PC-3 (cell line): ENCODE results near the gene TBC1D25. TPM values are rescaled to one million over a fixed set of nuclear protein-coding genes. Genes with fewer than 3 reads are reported as not detected.
"Not testable (repeated sequence)": the region's sequence is repeated elsewhere in the genome, so short reads cannot be mapped to it uniquely, and the experiment has no call there.

ENCODE experiments used
- ATAC-seq: fragments of 200-7000 bp; cut with Tn5 transposase; 2 replicates; pipeline ENCODE4 v1.9.1; 2020; ENCODE audit warnings: mild to moderate bottlenecking, moderate library complexity
- BruUV-seq: library from RNA; stranded (reverse); fragments of 400-500 nt; replicated peaks from 2 replicates; lab custom pipeline; 2021; lab: Mats Ljungman, UMichigan
- CTCF ChIA-PET: fragments of 300-600 bp; sonication (Branson Sonifier 250); formaldehyde crosslinking; loops from one replicate; lab custom pipeline; 2022; ENCODE audit warnings: antibody characterized with exemption; lab: Charles Lee
- POLR2A ChIA-PET: fragments of 300-600 bp; sonication (Branson Sonifier 250); formaldehyde crosslinking; loops from one replicate; lab custom pipeline; 2022; ENCODE audit warnings: antibody characterized with exemption; ENCODE audit not compliant: unreplicated experiment; lab: Charles Lee
- DNase-seq: peaks from one replicate; pipeline ENCODE4 v3.0.0-alpha.2; 2015
- H2AFZ ChIP-seq: fragments of 300-600 bp; sonication (generic); 2 replicates; pipeline ENCODE4 v1.6.0; 2016; ENCODE audit warnings: antibody characterized with exemption, low read length
- H3F3A ChIP-seq: fragments of 300-600 bp; sonication (generic); one replicate; pipeline ENCODE4 v1.6.0; 2017; ENCODE audit warnings: antibody characterized with exemption, low read length, control low read depth, mild to moderate bottlenecking; ENCODE audit not compliant: unreplicated experiment
- H3K27ac ChIP-seq: fragments of 300-600 bp; sonication (generic); 2 replicates; pipeline ENCODE4 v1.5.1; 2016; ENCODE audit warnings: mild to moderate bottlenecking, low read length
- H3K27me3 ChIP-seq: fragments of 300-600 bp; sonication (generic); 2 replicates; pipeline ENCODE4 v1.6.1; 2016; ENCODE audit warnings: low read length, mixed read lengths
- H3K36me3 ChIP-seq: fragments of 300-600 bp; sonication (generic); 2 replicates; pipeline ENCODE4 v1.6.1; 2016; ENCODE audit warnings: low read depth, mixed run types, low read length, mixed read lengths
- H3K4me1 ChIP-seq: fragments of 300-600 bp; sonication (generic); 2 replicates; pipeline ENCODE4 v1.5.1; 2016; ENCODE audit warnings: low read length; ENCODE audit not compliant: insufficient read depth
- H3K4me2 ChIP-seq: fragments of 300-600 bp; sonication (generic); 2 replicates; pipeline ENCODE4 v1.6.0; 2016; ENCODE audit warnings: low read length
- H3K4me3 ChIP-seq: fragments of 300-600 bp; sonication (generic); 2 replicates; pipeline ENCODE4 v1.5.1; 2016; ENCODE audit warnings: mild to moderate bottlenecking, low read length, mixed read lengths
- H3K79me2 ChIP-seq: fragments of 300-600 bp; sonication (generic); 2 replicates; pipeline ENCODE4 v1.6.1; 2017; ENCODE audit warnings: low read length, mixed read lengths
- H3K9ac ChIP-seq: fragments of 300-600 bp; sonication (generic); 2 replicates; pipeline ENCODE4 v1.6.0; 2016; ENCODE audit warnings: mild to moderate bottlenecking, low read length
- H3K9me2 ChIP-seq: fragments of 300-600 bp; sonication (generic); replicated peaks from 2 replicates; pipeline ENCODE4 v1.6.1; 2016; ENCODE audit warnings: mixed run types, low read length, mixed read lengths
- H3K9me3 ChIP-seq: fragments of 300-600 bp; sonication (generic); 2 replicates; pipeline ENCODE4 v1.6.1; 2016; ENCODE audit warnings: low read length, mixed read lengths
- H4K20me1 ChIP-seq: fragments of 300-600 bp; sonication (generic); 2 replicates; pipeline ENCODE4 v1.6.1; 2016; ENCODE audit warnings: low read length, mixed read lengths
- EZH2 ChIP-seq: fragments of 300-600 bp; sonication (generic); IDR thresholded peaks from one replicate; pipeline ENCODE4 v1.6.1; 2017; ENCODE audit warnings: antibody characterized with exemption, mild to moderate bottlenecking, low read length; ENCODE audit not compliant: unreplicated experiment
- EZH2phosphoT487 ChIP-seq: fragments of 300-600 bp; sonication (generic); IDR thresholded peaks from 2 replicates; pipeline ENCODE4 v1.6.1; 2018; ENCODE audit warnings: mild to moderate bottlenecking, antibody characterized with exemption, low read length, borderline replicate concordance
- intact Hi-C: fragments of 100-400 bp; cut with micrococcal nuclease; formaldehyde crosslinking; loops from 2 replicates; pipeline ENCODE4 v1.9.0; 2023
- total RNA-seq: library from RNA; depleted of rRNA; stranded (reverse); fragments of >200 nt; gene quantifications from 2 replicates; pipeline ENCODE4 v1.2.3, GENCODE V29; 2014
- TF ChIP-seq, protein P1 (sequence below): fragments of 300-600 bp; sonication (generic); conservative IDR thresholded peaks from 2 replicates; pipeline ENCODE4 v1.5.1; 2017; ENCODE audit warnings: antibody characterized with exemption, low read depth, mild to moderate bottlenecking, low read length

The TBC1D25 gene
- total RNA-seq, 1 experiment from 2014 or later = 11.3 TPM

DNA sequence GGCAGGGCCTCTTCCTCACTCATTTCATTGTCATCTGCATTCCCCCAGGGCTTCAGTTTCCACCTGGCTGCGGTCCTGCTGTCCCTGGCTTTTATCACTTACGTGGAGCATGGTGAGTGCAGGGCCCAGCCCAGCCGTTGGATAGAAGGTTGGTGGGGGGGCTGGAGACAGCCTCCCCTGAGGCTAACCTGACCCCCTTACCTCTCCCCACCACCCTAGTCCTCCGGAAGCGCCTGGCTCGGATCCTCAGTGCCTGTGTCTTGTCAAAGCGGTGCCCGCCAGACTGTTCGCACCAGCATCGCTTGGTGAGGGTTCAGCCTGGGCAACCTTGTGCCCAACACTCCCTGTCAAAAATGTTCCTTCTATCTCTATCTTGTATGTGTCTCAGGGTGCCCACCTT lies 23.7 kb upstream of the TBC1D25 start:
- Histone ChIP-seq H3K4me2 (no peak overlapping the region), H3K9me2 (no peaks in the 10 kb centered on the region), H3K36me3 (no peaks in the 10 kb centered on the region), H4K20me1 (no peaks in the 10 kb centered on the region), H3K4me1 (no peaks in the 10 kb centered on the region), H3K9me3 (no peaks in the 10 kb centered on the region), H2AFZ (no peak overlapping the region), H3K27me3 (no peaks in the 10 kb centered on the region), H3K27ac (no peak overlapping the region), H3F3A (no peaks in the 10 kb centered on the region), H3K9ac (no peak overlapping the region), H3K4me3 (no peak overlapping the region), H3K79me2 (no peaks in the 10 kb centered on the region)
- intact Hi-C loops = no loop called here
- ATAC-seq (no peak), DNase-seq (no peak)
- ChIA-PET CTCF (no interaction called here), POLR2A (no interaction called here)
- no peak for TF ChIP-seq EZH2
- no peak for TF ChIP-seq EZH2phosphoT487
- TF ChIP-seq, protein P1, sequence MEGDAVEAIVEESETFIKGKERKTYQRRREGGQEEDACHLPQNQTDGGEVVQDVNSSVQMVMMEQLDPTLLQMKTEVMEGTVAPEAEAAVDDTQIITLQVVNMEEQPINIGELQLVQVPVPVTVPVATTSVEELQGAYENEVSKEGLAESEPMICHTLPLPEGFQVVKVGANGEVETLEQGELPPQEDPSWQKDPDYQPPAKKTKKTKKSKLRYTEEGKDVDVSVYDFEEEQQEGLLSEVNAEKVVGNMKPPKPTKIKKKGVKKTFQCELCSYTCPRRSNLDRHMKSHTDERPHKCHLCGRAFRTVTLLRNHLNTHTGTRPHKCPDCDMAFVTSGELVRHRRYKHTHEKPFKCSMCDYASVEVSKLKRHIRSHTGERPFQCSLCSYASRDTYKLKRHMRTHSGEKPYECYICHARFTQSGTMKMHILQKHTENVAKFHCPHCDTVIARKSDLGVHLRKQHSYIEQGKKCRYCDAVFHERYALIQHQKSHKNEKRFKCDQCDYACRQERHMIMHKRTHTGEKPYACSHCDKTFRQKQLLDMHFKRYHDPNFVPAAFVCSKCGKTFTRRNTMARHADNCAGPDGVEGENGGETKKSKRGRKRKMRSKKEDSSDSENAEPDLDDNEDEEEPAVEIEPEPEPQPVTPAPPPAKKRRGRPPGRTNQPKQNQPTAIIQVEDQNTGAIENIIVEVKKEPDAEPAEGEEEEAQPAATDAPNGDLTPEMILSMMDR = no peak
- no TSS peak for BruUV-seq

DNA sequence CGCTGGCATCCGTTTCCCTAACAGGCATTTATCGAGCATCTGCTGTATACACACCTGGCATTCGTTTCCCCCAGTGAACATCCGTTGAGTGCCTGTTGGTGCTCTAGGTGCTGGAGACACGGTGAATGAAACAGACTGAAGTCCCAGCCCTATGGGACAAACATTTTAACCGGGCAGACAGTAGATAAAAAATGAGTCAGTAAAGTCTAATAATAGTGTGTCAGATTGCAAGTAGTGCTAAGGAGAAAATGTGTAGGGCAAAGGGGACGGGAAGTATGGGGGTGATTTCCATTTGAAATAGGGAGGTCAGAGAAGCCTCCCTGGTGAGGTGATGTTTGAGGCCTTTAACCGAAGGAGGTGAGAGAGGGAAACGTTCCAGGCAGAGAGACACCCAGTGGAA lies 23.2 kb upstream of the TBC1D25 start:
- TF ChIP-seq, protein P1 = no peak
- TF ChIP-seq EZH2phosphoT487 (no peak), EZH2 (no peak)
- no peak overlapping the region for H3K4me2 ChIP-seq
- H3K9ac ChIP-seq = no peak overlapping the region
- no peak overlapping the region for H2AFZ ChIP-seq
- H3K79me2 ChIP-seq = no peaks in the 10 kb centered on the region
- CTCF ChIA-PET = no interaction called here
- H3K36me3 ChIP-seq = no peaks in the 10 kb centered on the region
- no peak for DNase-seq
- BruUV-seq = no TSS peak
- H3K9me2 ChIP-seq = no peaks in the 10 kb centered on the region
- H3K4me3 ChIP-seq = no peak overlapping the region
- intact Hi-C loops = no loop called here
- POLR2A ChIA-PET = no interaction called here
- no peaks in the 10 kb centered on the region for H3K9me3 ChIP-seq
- no peak overlapping the region for H3K27ac ChIP-seq
- no peaks in the 10 kb centered on the region for H4K20me1 ChIP-seq
- no peaks in the 10 kb centered on the region for H3K27me3 ChIP-seq
- no peaks in the 10 kb centered on the region for H3F3A ChIP-seq
- H3K4me1 ChIP-seq = no peaks in the 10 kb centered on the region
- no peak for ATAC-seq

DNA sequence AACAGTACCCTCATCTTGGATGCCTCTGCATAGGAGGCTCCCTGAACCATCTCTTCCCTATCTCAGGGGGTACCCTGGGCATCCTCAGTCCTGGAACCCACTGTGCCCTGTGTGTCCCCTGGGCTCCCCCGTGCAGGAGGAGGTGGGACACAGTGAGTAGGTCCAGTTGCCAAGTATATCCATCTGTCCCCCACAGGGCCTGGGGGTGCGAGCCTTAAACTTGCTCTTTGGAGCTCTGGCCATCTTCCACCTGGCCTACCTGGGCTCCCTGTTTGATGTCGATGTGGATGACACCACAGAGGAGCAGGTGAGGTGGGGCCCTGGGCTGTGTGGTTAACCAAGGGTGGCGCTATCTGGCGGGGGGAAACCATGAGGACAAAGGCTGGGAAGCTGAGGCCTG lies 22.5 kb upstream of the TBC1D25 start:
- ChIA-PET POLR2A (interaction anchor here (0.5 kb wide), 1 partner anchor 231 kb away, joined by 7 read pairs; no protein-coding TSS in a partner anchor), CTCF (no interaction called here)
- H3K9me3 ChIP-seq = no peaks in the 10 kb centered on the region
- H3K27ac ChIP-seq = no peak overlapping the region
- H3K4me2 ChIP-seq = no peak overlapping the region
- no peaks in the 10 kb centered on the region for H3F3A ChIP-seq
- no peak overlapping the region for H2AFZ ChIP-seq
- ATAC-seq (no peak), DNase-seq (no peak)
- no peaks in the 10 kb centered on the region for H3K36me3 ChIP-seq
- H3K79me2 ChIP-seq = peaks cover 3% of the 10 kb centered on the region
- no peak overlapping the region for H3K4me3 ChIP-seq
- intact Hi-C loops = no loop called here
- no peaks in the 10 kb centered on the region for H3K27me3 ChIP-seq
- no peak for TF ChIP-seq EZH2
- H3K9ac ChIP-seq = no peak overlapping the region
- no peaks in the 10 kb centered on the region for H3K4me1 ChIP-seq
- no peaks in the 10 kb centered on the region for H3K9me2 ChIP-seq
- no peaks in the 10 kb centered on the region for H4K20me1 ChIP-seq
- no TSS peak for BruUV-seq

DNA sequence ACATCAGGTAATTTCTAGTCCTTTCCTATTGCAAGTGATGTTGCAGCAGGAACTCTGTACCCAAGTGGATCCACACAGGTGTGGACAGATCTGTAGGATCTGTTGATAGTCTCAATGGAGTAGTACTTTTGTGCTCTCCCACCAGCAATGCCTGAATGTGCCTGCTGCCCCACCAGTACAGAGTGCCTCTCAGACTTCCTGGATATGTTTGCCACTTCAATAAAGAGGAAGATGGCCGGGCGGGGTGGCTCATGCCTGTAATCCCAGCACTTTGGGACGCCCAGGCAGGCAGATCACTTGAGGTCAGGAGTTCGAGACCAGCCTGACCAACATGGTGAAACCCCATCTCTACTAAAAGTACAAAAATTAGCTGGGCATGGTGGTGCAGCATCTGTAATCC lies 20.0 kb upstream of the TBC1D25 start:
- H3K9me2 ChIP-seq, CTCF ChIA-PET, POLR2A ChIA-PET, H4K20me1 ChIP-seq, H2AFZ ChIP-seq, H3K4me1 ChIP-seq, BruUV-seq, H3K9ac ChIP-seq, H3K4me3 ChIP-seq, H3K27ac ChIP-seq, intact Hi-C loops, H3K4me2 ChIP-seq, H3F3A ChIP-seq, H3K36me3 ChIP-seq, DNase-seq, H3K27me3 ChIP-seq, ATAC-seq, H3K9me3 ChIP-seq: not testable (repeated sequence)
- peaks cover 23% of the 10 kb centered on the region for H3K79me2 ChIP-seq
